EH (cell line): ENCODE measurements around the gene MLXIP.
A peak's percentile ranks its signal among the peaks of the same experiment; 100 is the strongest.
"Not testable (repeated sequence)": the region's sequence is repeated elsewhere in the genome, so short reads cannot be mapped to it uniquely, and the experiment has no call there.

Experiments
- DNase-seq: peaks from one replicate; pipeline ENCODE4 v3.0.0-alpha.2; 2015; ENCODE audit warnings: low read depth

Gene MLXIP

DNA sequence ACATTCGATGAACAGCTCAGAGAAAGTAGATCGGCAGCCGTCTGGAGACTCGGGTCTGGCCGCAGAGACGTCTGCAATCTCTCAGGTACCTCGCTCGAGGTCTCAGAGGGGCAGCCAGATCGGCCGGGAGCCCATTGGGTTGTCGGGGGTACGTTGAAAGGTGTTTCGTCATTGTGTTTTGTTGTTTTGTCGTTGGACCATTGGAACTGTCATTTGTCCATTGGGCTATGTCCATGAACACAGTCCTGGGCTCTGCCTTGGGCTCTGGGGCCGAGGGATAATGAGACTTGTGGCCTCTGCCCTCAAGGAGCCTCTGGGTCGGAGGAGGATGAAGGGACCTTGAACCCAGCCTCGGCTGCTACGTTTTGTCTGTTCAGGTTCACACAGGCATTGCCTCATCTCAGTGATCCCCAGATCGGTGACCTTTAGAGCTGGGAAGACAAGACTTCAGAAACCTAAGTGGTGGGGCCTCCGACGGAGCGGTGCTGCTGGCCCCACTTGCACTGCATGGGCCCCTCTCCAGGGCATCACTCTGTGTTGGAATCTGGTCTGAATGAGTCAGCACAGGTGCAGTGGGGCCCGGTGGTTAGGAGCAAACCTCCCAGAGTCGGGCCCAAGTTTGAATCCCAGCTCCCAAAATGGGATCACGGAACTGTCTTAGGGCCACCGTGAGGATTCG is 23.6 kb upstream of the MLXIP start:
- no peak for DNase-seq

DNA sequence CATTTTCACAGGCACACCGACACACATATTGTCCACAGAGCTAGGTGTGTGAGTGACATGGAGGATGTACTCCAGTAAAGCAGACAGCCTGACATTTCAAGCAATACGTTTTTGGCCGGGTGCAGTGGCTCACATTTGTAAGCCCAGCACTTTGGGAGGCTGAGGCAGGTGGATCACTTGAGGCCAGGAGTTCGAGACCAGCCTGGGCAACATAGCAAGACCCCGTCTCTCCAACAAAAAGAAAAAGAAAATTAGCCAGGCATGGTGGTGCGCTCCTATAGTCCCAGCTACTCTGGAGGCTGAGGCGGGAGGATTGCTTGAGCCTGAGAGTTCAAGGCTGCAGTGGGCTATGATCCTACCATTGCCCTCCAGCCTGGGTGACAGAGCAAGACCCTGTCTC is 22.1 kb upstream of the MLXIP start:
- not testable (repeated sequence) for DNase-seq

- no peak for DNase-seq
Observed at GRCh38 chr12:122057007-122057735, 21.4 kb upstream of the MLXIP start.

GRCh38 chr12:122057769-122058168 is 20.8 kb upstream of the MLXIP start:
- DNase-seq, result no peak

GRCh38 chr12:122058549-122059149 is 19.9 kb upstream of the MLXIP start:
- DNase-seq, result no peak

DNA sequence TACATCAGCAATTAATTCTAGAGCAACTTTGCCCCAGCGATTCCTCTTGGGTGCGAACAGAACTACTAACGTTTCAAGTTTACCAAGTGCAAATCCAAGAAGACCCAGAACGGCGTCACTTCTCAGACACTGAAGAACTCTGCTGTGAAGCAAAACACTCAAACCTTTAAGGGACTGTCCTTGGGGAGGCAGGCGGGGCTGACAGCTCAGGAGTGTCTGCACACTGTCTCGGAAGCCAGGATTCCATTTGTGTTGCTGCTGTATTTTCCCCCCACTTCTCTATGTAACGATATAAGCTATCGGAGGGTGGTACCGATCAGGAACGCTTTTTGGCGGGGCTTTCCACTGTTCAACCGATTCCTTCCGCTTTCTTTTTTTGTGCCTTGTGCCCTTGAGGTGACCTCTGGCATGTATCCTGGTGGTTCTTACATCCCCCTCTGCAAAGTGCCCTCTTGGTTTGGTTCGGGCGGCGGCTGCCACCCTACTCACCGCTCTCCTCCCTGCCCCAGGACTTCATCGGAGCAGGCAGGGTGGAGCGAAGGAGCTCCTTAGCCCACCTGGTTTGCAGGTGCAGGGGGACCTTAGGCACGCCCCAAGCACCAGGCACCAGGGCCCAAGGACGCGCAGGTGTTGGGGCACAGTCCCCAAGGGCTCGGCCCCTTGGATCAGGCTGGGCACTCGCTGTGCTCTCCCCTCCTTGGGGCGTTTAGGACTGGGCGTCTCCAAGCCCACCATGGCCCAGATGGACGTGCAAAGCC is 19.2 kb upstream of the MLXIP start:
- no peak for DNase-seq

DNA sequence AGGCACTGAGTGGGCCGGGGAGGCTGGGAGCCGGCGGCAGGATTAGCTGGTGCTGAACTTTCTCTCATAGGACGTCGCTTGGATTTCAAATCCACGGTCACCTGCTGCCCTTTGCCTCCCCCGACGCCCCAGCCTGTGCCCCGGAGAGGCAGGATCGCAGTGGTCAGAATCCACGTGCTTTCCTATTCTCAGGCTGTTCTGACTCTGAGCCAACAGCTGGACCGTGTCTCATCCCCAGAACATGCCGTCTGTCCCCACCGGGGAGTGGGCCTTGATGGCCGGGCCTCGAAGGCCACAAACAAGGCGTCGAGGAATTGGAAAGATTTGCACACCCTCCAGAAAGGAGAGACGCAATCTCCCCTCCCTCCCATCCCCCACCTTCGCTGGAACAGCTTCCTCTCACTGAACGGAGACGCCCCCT is 18.5 kb upstream of the MLXIP start:
- DNase-seq, result no peak

DNA sequence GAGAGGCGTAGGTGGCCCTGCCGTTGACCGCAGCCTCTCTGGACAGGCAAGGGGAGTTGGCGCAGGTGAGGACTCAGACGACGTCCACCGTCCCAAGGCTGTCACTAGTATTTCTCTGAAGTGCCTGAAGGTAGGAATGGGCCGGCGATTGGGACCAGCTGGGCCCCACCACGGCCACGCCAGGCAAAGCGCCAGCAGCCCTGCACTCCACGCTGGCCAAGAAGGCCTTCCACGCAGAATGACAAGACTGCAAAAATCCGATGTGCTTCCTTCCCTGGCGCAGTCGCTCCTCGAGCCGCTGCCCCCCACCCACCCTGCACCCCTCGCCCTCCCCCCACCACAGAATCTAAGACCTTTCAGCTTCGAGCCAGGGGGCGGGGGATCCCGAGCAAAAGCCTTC is 17.3 kb upstream of the MLXIP start:
- no peak for DNase-seq

- DNase-seq, result peak; percentile 95
Observed at GRCh38 chr12:122062832-122063693, 15.5 kb upstream of the MLXIP start.

GRCh38 chr12:122063694-122064024 is 14.9 kb upstream of the MLXIP start:
- DNase-seq, result no peak

GRCh38 chr12:122064025-122064777 is 14.4 kb upstream of the MLXIP start:
- DNase-seq, result peak; percentile 98

DNA sequence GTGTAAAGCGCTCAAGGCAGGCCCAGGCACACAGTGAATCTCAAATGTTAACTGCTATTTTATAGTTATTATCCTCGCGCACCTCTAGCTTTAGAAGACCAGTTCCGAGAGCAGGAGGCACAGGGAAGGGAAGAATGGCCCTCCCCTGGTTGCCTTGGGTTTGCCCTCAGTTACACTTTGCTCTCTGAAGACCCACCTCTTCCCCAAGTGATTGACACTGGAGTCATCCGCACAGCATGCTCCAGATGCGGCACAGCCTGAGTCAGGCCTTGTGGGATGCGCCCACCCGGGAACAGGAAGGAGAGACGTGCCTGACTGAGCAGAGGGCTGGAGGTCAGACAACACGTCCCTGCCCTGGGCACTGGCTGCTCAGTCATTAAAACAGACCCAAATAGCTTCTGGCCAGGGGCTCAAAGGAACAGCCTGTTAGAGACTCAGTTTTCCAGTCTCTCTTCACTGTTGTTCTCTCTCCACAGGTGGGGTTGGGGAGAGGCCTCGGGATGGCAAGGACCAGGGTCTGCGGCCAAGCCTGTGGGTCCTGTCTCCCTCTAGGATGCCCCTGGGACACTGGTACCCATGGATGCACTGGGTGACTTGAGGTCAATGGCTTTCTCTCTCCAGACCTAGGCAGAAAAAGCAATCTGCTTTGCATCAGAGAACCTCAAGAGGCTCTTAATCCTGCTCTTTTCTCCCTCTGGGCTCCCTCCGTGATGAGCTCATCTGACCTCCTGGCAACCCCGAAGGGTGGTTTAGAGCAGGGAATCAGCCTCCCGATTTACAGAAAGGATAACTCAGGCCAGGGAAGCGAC is 13.6 kb upstream of the MLXIP start:
- DNase-seq, result peak; percentile 96

GRCh38 chr12:122067548-122067947 is 11.0 kb upstream of the MLXIP start:
- DNase-seq, result no peak

GRCh38 chr12:122067966-122068365 is 10.6 kb upstream of the MLXIP start:
- peak; percentile 65 for DNase-seq

DNA sequence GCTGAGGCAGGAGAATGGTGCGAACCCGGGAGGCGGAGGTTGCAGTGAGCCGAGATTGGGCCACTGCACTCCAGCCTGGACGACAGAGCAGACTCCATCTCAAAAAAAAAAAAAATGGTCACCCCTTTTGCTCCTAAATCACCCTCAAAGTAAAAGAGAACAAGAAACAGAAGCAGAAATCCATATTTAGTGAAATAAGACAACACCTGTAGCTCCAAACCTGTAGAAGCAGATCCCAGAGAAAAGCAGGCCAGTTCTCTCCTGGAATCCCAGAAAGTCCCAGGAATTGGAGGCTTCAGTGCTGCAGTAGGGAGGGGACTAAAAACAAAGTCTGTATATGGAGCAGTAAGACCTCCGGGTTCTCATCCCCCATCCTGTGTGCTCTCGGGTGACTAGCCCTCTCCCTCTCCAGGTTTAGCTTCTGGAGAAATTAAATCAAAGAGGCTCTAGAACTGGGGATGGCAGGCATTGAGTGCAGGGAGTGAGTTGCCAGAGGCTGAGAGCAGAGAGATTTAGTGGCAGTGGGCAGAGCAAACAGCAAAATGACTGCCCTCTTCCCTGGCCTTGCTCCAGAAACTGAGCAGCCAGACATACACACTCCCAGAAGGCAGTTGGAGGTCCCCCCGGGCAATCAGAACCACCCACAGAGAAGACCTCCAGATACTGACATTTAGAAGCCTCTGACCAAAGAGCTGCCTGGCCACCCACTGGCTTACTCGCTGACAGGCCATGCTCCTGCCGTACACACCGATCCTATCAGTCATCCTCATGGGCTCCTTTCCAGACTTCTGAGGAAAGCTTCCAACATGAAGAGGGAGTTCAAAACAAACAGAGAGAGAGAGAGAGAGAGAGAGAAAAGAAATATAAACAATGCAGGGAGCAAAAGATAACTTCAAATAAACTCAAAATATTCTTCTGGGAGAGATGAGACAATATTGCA is 6.3 kb upstream of the MLXIP start:
- peak; percentile 98 for DNase-seq

DNA sequence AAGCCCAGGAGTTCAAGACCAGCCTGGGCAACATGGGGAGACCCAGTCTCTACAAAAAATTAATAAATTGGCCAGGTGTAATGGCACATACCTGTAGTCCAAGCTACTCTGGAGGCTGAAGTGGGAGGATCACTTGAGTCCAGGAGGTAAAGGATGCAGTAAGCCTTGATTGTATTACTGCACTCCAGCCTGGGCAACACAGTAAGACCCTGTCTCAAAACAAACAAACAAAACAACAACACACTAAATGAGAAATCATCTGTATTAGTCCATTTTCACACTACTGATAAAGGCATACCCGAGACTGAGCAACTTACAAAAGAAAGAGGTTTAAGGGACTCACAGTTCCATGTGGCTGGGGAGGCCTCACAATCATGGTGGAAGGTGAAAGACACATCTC is 4.7 kb upstream of the MLXIP start:
- DNase-seq, result no peak

DNA sequence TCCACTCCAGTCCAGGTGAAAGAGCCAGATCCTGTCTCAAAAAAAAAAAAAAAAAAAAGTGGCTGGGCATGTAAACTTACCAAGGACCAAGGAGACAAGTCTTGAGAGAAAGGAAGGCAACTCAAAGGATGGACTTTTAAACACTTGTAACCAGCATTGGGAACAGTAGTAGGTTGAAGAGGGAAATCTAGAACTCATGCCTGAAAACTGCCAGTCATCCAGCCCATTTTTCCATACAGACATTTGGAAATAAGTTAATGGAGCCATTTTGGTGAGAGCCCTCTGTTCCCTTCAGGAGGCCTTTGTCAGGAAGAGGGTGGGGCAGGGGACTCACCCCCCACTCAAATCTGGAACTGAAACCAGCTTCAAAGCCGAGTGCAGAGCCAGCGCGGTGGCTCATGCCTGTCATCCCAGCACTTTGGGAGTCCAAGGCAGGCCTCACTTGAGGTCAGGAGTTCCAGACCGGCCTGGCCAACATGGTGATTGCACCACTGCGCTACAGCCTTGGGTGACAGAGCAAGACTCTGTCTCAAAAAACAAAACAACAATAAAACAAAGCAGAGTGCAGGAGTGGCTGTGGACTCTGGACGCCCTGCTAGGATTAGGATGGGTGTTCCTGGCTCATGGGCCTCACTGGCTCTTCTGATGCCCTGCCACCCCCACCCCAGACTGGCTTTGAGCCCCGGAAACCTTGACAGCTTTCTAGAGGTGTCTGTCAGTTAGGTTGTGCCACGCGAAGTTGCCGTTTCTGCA is 1.6 kb upstream of the MLXIP start:
- DNase-seq, result no peak

- no peak for DNase-seq
Observed at GRCh38 chr12:122079033-122079531, 526 bp downstream of the MLXIP start.
